IMR-90 (cell line): Measurements from ENCODE around the gene RUSC1. TPM values are rescaled to one million over a fixed set of nuclear protein-coding genes. Genes with fewer than 3 reads are reported as not detected.

ENCODE experiments used
- ATAC-seq: fragments of 200-7000 bp; cut with Tn5 transposase; 2 replicates; pipeline ENCODE4 v1.9.1; 2020; ENCODE audit warnings: low read depth, mild to moderate bottlenecking, moderate library complexity
- BruUV-seq: library from RNA; stranded (reverse); fragments of 400-500 nt; replicated peaks from 2 replicates; lab custom pipeline; 2021; lab: Mats Ljungman, UMichigan
- CTCF ChIA-PET: fragments of 300-600 bp; formaldehyde crosslinking; extraction: SDS; loops from one replicate; lab custom pipeline; 2021; ENCODE audit warnings: antibody characterized with exemption; lab: Yijun Ruan, JAX
- POLR2A ChIA-PET: fragments of 300-600 bp; sonication (Branson Sonifier 250); formaldehyde crosslinking; loops from one replicate; lab custom pipeline; 2022; ENCODE audit warnings: antibody characterized with exemption; ENCODE audit not compliant: unreplicated experiment; lab: Charles Lee
- DNase-seq: peaks from one replicate; pipeline ENCODE4 v3.0.0; 2013
- H2AFZ ChIP-seq: replicated peaks from 2 replicates; pipeline ENCODE3; 2013; ENCODE audit warnings: low read length, mild to moderate bottlenecking; ENCODE audit not compliant: poor library complexity
- H2AK5ac ChIP-seq: 2 replicates; pipeline ENCODE4 v1.6.1; 2013; ENCODE audit warnings: low read depth, low read length, inconsistent platforms
- H2AK9ac ChIP-seq: replicated peaks from 2 replicates; pipeline ENCODE3; 2013; ENCODE audit warnings: mild to moderate bottlenecking, low read depth, low read length, moderate library complexity; ENCODE audit not compliant: poor library complexity
- H2BK120ac ChIP-seq: 2 replicates; pipeline ENCODE4 v1.6.1; 2013; ENCODE audit warnings: low read depth, low read length, inconsistent platforms
- H2BK15ac ChIP-seq: 3 replicates; pipeline ENCODE4 v1.6.1; 2013; ENCODE audit warnings: low read depth, low read length, inconsistent platforms
- H2BK20ac ChIP-seq: 2 replicates; pipeline ENCODE4 v1.6.1; 2013; ENCODE audit warnings: low read depth, mild to moderate bottlenecking, inconsistent platforms, low read length, moderate library complexity
- H2BK5ac ChIP-seq: 2 replicates; pipeline ENCODE4 v1.6.1; 2013; ENCODE audit warnings: mild to moderate bottlenecking, low read depth, low read length, inconsistent platforms; ENCODE audit not compliant: poor library complexity, severe bottlenecking
- H3K14ac ChIP-seq: replicated peaks from 2 replicates; pipeline ENCODE4 v1.6.1; 2013; ENCODE audit warnings: low read depth, low read length, inconsistent platforms
- H3K18ac ChIP-seq: 2 replicates; pipeline ENCODE4 v1.6.1; 2013; ENCODE audit warnings: low read depth, low read length, control low read depth
- H3K23ac ChIP-seq: 2 replicates; pipeline ENCODE4 v1.6.1; 2013; ENCODE audit warnings: low read depth, low read length, inconsistent platforms
- H3K27ac ChIP-seq: 2 replicates; pipeline ENCODE4 v1.5.1; 2013; ENCODE audit warnings: mild to moderate bottlenecking, control low read depth, low read length; ENCODE audit not compliant: insufficient read depth
- H3K27me3 ChIP-seq: 2 replicates; pipeline ENCODE4 v1.6.1; 2013; ENCODE audit warnings: low read length; ENCODE audit not compliant: control insufficient read depth, insufficient read depth
- H3K36me3 ChIP-seq: 2 replicates; pipeline ENCODE4 v1.6.1; 2013; ENCODE audit warnings: low read length, mixed read lengths; ENCODE audit not compliant: control insufficient read depth, insufficient read depth
- H3K4ac ChIP-seq: 2 replicates; pipeline ENCODE4 v1.6.1; 2013; ENCODE audit warnings: low read depth, low read length, inconsistent platforms
- H3K4me1 ChIP-seq: 2 replicates; pipeline ENCODE4 v1.6.1; 2013; ENCODE audit warnings: low read length, mixed read lengths; ENCODE audit not compliant: control insufficient read depth, insufficient read depth
- H3K4me2 ChIP-seq: 2 replicates; pipeline ENCODE4 v1.6.1; 2013; ENCODE audit warnings: low read depth, mild to moderate bottlenecking, control low read depth, low read length, moderate library complexity
- H3K4me3 ChIP-seq: 2 replicates; pipeline ENCODE4 v1.5.1; 2013; ENCODE audit warnings: low read depth, mild to moderate bottlenecking, control low read depth, low read length, moderate library complexity; ENCODE audit not compliant: insufficient read depth
- H3K56ac ChIP-seq: 2 replicates; pipeline ENCODE4 v1.6.1; 2013; ENCODE audit warnings: low read length, inconsistent platforms; ENCODE audit not compliant: insufficient read depth; ENCODE audit errors: extremely low read depth
- H3K79me1 ChIP-seq, 2 experiments: 2 replicates each; pipeline ENCODE4 v1.6.1; 2013; ENCODE audit warnings: low read length in 2 of 2, inconsistent platforms in 1 of 2, low read depth in 1 of 2
- H3K9ac ChIP-seq: 2 replicates; pipeline ENCODE4 v1.6.1; 2013; ENCODE audit warnings: low read depth, low read length, control low read depth
- H3K9me1 ChIP-seq: 2 replicates; pipeline ENCODE4 v1.6.1; 2013; ENCODE audit warnings: low read length, inconsistent platforms; ENCODE audit not compliant: insufficient read depth
- H3K9me3 ChIP-seq: 2 replicates; pipeline ENCODE4 v1.6.1; 2013; ENCODE audit warnings: low read length; ENCODE audit not compliant: control insufficient read depth, insufficient read depth
- H4K20me1 ChIP-seq: 2 replicates; pipeline ENCODE4 v1.6.1; 2013; ENCODE audit warnings: low read length, inconsistent platforms; ENCODE audit not compliant: insufficient read depth
- H4K5ac ChIP-seq: 2 replicates; pipeline ENCODE4 v1.6.1; 2013; ENCODE audit warnings: mild to moderate bottlenecking, low read depth, low read length, control low read depth
- H4K8ac ChIP-seq, 2 experiments: 2 replicates each; pipeline ENCODE4 v1.6.1; 2013; ENCODE audit warnings: low read depth in 2 of 2, low read length in 2 of 2, control low read depth in 1 of 2, inconsistent platforms in 1 of 2
- H4K91ac ChIP-seq: 2 replicates; pipeline ENCODE4 v1.6.1; 2013; ENCODE audit warnings: low read depth, low read length, inconsistent platforms; ENCODE audit not compliant: insufficient read depth
- BHLHE40 ChIP-seq: fragments of 150-350 bp; IDR thresholded peaks from 2 replicates; pipeline ENCODE4 v1.6.1; 2016; ENCODE audit warnings: mild to moderate bottlenecking, low read depth, low read length
- CHD1 ChIP-seq: IDR thresholded peaks from 2 replicates; pipeline ENCODE4 v1.6.1; 2012; ENCODE audit warnings: low read depth, low read length, improper control_type of control experiment
- ELK1 ChIP-seq: fragments of 150-350 bp; IDR thresholded peaks from 2 replicates; pipeline ENCODE4 v1.6.1; 2016; ENCODE audit warnings: low read depth, mild to moderate bottlenecking, low read length, moderate library complexity, borderline replicate concordance
- MAFK ChIP-seq: IDR thresholded peaks from 2 replicates; pipeline ENCODE4 v1.6.1; 2012; ENCODE audit warnings: low read depth, low read length, improper control_type of control experiment
- MAZ ChIP-seq: IDR thresholded peaks from 2 replicates; pipeline ENCODE4 v1.6.1; 2012; ENCODE audit warnings: low read depth, mild to moderate bottlenecking, low read length, improper control_type of control experiment, moderate library complexity, borderline replicate concordance
- POLR2A ChIP-seq: IDR thresholded peaks from 2 replicates; pipeline ENCODE4 v1.6.1; 2012; ENCODE audit warnings: mild to moderate bottlenecking, low read depth, low read length
- RAD21 ChIP-seq: IDR thresholded peaks from 2 replicates; pipeline ENCODE4 v1.6.1; 2012; ENCODE audit warnings: low read length, improper control_type of control experiment
- WGBS, 2 experiments: methylation state at CpG; one replicate each; pipeline versions ENCODE4 v1.1.5 to v1.1.7; 2013; ENCODE audit warnings: missing lambda C conversion rate in 2 of 2; ENCODE audit not compliant: insufficient read length in 1 of 2; ENCODE audit errors: extremely low coverage in 2 of 2; 5-methylcytosine and 5-hydroxymethylcytosine counted together
- dilution Hi-C: fragments of 300-500 bp; cut with HindIII; formaldehyde crosslinking; loops from one replicate; pipeline ENCODE4 v1.14.3; 2018; ENCODE audit warnings: low sequenced_read_pairs; ENCODE audit not compliant: unreplicated experiment
- in situ Hi-C: fragments of 300-500 bp; cut with MboI; formaldehyde crosslinking; loops from 3 replicates; pipeline ENCODE4 v1.14.3; 2019; ENCODE audit warnings: low sequenced_read_pairs, inconsistent platforms, mixed read lengths
- intact Hi-C: fragments of 100-400 bp; cut with micrococcal nuclease; formaldehyde crosslinking; loops from 2 replicates; pipeline ENCODE4 v1.10.0; 2022
- polyA plus RNA-seq, 3 experiments: library from polyadenylated mRNA; depleted of rRNA; stranded (reverse); fragments of >200 nt; gene quantifications; 2 replicates each; pipeline ENCODE4 v1.2.3, GENCODE V29; 2012; ENCODE audit warnings: low replicate concordance in 1 of 3
- total RNA-seq: library from RNA; depleted of rRNA; stranded (reverse); fragments of >200 nt; gene quantifications from 2 replicates; pipeline ENCODE4 v1.2.3, GENCODE V29; 2012

The RUSC1 gene
- total and polyA plus RNA-seq, 2 of the 4 experiments (the other 2 are of a cell fraction) = 4.1 to 31.4 TPM

GRCh38 chr1:155282488-155283091 is 38.1 kb upstream of the RUSC1 start:
- no peak overlapping the region for H3K9ac ChIP-seq
- no peak overlapping the region for H3K23ac ChIP-seq
- ChIA-PET CTCF (no interaction called here), POLR2A (no interaction called here)
- H2AK9ac ChIP-seq = no peak overlapping the region
- H4K91ac ChIP-seq = no peak overlapping the region
- no peak overlapping the region for H4K5ac ChIP-seq
- no peak overlapping the region for H2BK15ac ChIP-seq
- no peak overlapping the region for H2BK120ac ChIP-seq
- H3K4ac ChIP-seq = no peak overlapping the region
- no peak overlapping the region for H2AFZ ChIP-seq
- peak overlapping the region; percentile 49; the same call in 1 of the 2 replicates for H3K27ac ChIP-seq
- ATAC-seq = no peak
- H4K8ac ChIP-seq = no peak overlapping the region
- in situ Hi-C loops = no loop called here
- no peaks in the 10 kb centered on the region for H3K27me3 ChIP-seq
- no peaks in the 10 kb centered on the region for H3K36me3 ChIP-seq
- no peak overlapping the region for H3K4me2 ChIP-seq
- intact Hi-C loops = no loop called here
- H3K79me1 ChIP-seq = peaks cover 0 to 8% of the 10 kb centered on the region in 2 experiments; a peak in 2 of 4 replicates
- dilution Hi-C loops = no loop called here
- no peak overlapping the region for H3K4me3 ChIP-seq
- no TSS peak for BruUV-seq
- H3K9me1 ChIP-seq = peaks cover 5% of the 10 kb centered on the region; the same call in 1 of the 2 replicates
- WGBS, 2 experiments = 100% methylated on average over 3 of the region's 29 CpGs; no CpG with 5 or more reads in 1 of the 2 experiments
- H4K20me1 ChIP-seq = no peaks in the 10 kb centered on the region; the same call in 1 of the 2 replicates
- peaks cover 1% of the 10 kb centered on the region; the same call in 1 of the 2 replicates for H3K4me1 ChIP-seq
- H2BK20ac ChIP-seq = no peak overlapping the region
- no peak for DNase-seq
- H2AK5ac ChIP-seq = no peak overlapping the region
- no peak overlapping the region for H3K56ac ChIP-seq
- H3K9me3 ChIP-seq = no peaks in the 10 kb centered on the region
- no peak overlapping the region for H3K14ac ChIP-seq
- H3K18ac ChIP-seq = no peak overlapping the region
- TF ChIP-seq RAD21 (no peak), CHD1 (no peak), POLR2A (no peak), ELK1 (no peak), MAZ (no peak), MAFK (no peak), BHLHE40 (no peak)
- no peak overlapping the region for H2BK5ac ChIP-seq
